ENCODE measurements around the gene ARHGAP15.

ARHGAP15 gene

DNA sequence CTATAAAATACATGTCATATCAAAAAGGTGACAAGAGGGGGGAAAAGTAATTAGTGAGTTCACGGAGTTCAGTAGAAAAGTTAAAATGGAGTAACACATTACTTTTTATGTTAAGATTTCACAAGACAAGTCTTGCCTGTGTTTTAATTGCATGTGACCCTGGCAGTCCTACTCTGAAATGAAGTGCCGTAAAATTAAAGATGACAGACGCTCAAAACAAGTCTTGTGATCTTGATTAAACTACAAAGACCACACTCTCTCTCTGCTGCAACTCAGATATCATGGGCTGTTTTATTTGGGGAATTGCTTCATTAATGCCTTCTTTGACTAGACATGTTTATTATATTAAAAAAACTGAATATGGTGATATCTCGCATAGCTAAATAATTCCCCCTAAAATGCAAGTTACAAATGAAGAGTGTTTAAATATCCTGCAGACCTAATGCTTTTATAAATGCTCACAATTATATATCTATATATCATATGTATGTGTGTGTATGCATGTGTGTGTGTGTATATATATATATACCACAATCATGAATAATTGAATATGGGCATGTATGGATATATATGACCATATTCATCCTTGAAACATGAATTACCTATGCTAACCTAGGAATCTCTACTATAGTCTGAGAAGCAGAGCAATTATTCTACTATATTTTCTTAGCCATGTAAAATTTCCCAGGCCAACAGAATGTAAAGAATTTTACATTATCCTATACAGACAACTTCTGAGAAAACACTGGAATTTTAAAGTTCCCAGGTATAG is 647.5 kb downstream of the ARHGAP15 start:
- DNase-seq (ENCODE audit: low spot score) = no peak

DNA sequence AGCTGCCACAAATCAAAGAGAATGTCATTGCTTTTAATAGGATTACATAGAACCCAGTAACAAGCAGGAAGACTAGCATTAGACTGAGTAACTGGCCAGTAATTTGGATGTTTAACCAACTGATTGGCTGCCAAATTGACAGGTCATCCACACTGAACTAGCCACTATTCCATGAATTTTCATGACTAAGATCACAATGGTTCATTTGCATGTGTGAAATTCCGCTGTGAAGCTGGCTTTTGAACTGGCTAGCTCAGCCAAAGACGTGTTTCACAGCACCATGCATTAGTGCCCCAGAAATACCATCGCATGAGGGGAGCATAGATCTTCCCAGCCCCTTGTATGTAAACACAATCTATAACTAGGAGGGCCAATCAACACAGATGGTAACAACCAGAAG is 649.8 kb downstream of the ARHGAP15 start:
- peak; percentile 81 for DNase-seq (ENCODE audit: low spot score)

- DNase-seq (ENCODE audit: low spot score) = no peak
Observed at GRCh38 chr2:143786026-143786765, 657.0 kb downstream of the ARHGAP15 start.

DNA sequence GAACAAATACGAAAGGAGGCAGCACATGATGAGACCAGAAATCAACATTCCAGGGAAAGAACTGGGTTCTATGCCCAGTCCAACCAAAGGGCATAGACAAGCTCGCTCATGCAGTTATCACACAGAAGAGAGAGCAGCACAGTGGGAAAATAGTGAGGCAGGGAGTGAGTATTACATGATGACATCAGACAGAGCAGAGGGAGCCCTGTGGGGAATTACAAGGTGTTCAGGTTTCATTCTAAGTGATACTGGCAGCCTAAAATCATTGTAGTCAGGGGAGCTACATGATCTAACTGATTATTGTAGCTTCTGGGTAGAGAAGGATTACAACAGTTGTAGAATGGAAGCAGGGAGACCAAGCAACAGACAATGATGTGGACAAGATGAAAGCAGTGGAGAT is 658.5 kb downstream of the ARHGAP15 start:
- DNase-seq (ENCODE audit: low spot score) = peak; percentile 39

DNA sequence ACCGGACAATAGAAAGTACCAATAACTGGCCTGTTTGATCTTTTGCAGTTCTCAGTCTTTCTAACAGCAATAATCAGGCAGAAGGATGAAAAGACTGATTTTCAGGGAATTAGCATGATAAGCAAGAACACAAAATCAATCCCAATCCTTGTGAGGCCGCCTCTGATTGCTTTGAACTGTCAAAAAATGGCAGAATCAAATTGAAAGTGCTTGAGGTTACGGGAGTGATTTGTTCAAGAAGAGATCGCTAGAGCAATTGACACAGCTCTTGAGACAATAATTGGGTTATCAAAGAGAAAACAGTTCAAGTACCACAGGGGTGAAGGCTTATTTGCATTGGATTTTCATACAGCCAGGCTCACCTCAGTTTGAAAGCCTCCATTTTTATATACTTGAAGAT is 663.4 kb downstream of the ARHGAP15 start:
- no peak for DNase-seq (ENCODE audit: low spot score)

GRCh38 chr2:143793381-143793780 is 664.2 kb downstream of the ARHGAP15 start:
- no peak for DNase-seq (ENCODE audit: low spot score)

- DNase-seq (ENCODE audit: low spot score) = no peak
Observed at GRCh38 chr2:143796051-143796450, 666.8 kb downstream of the ARHGAP15 start.

- DNase-seq (ENCODE audit: low spot score) = no peak
Observed at GRCh38 chr2:143801561-143801960, 672.3 kb downstream of the ARHGAP15 start.

DNA sequence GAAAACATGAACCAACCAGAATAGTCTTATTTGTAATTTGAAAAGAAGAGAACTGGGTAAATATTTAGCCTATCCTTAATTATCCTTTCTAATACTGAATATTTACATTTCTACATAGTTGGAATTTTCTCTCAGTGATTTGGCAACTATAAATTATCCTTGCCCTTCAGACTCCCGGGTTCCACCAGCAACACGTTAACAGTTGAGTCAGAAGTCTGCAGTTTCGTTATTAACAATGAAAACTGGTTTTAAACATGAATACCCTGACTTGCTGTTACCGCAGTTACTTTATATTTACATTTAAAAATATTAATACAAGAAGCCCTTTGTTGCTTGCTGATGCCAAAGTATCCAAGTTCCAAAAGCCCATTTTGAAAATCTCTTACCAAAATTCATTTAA is 673.0 kb downstream of the ARHGAP15 start:
- DNase-seq (ENCODE audit: low spot score) = peak; percentile 60

DNA sequence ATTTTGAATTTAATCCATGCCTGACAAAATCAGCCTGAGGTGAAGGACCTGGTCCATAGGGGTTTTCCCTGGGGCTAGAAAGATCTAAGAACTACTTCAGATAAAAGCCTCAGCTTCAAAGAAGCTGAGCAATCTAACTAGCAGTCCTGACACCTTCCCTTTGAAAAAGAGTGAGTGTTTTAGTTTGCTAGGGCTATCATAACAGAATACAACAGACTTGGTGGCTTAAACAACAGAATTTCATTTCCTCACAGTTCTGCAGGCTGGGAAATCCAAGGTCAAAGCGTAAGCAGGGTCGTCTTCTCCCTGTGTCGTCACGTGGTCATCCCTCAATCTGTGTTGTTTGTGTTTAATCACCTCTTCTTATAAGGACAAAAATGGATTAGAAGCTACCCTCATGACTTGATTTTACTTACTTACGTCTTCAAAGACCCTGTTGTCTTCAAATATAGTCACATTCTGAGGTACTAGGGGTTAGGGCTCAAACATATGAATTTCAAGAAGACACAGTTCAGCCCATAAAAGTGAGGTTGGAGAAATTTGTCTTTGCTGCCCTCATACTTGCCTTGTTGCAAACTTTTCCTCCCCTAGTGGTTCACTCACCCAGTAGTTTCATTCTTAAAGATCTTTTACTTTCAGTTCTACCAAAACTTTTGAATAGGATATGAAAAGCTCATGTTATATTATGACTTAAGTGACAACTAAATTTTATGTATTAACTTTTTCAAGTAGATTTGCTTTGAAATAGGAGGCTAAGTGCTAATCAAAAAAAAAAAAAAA is 673.8 kb downstream of the ARHGAP15 start:
- DNase-seq (ENCODE audit: low spot score) = no peak

GRCh38 chr2:143803936-143804335 is 674.7 kb downstream of the ARHGAP15 start:
- no peak for DNase-seq (ENCODE audit: low spot score)

- DNase-seq (ENCODE audit: low spot score) = no peak
Observed at GRCh38 chr2:143805666-143806065, 676.4 kb downstream of the ARHGAP15 start.

- peak; percentile 25 for DNase-seq (ENCODE audit: low spot score)
Observed at GRCh38 chr2:143807192-143807591, 678.0 kb downstream of the ARHGAP15 start.

DNA sequence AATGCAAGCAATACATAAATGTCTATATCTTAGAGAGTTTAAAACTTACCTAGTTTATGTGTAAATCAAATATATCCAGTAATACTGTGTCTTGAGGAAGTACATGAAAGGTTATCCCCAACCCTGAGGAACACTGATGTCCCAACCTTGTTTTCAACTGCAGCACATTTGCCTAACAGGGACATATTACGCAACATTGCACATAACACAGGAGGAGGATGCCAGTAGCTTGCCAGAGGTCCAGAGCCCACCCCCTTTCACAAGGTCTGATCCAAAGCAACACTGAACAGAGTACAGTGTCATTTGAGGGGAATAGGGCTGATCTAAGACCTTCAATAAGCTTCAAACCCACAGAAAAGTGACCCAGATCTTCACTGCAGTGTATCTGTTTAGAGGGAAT is 678.5 kb downstream of the ARHGAP15 start:
- DNase-seq (ENCODE audit: low spot score) = no peak

- no peak for DNase-seq (ENCODE audit: low spot score)
Observed at GRCh38 chr2:143808166-143808565, 678.9 kb downstream of the ARHGAP15 start.

DNA sequence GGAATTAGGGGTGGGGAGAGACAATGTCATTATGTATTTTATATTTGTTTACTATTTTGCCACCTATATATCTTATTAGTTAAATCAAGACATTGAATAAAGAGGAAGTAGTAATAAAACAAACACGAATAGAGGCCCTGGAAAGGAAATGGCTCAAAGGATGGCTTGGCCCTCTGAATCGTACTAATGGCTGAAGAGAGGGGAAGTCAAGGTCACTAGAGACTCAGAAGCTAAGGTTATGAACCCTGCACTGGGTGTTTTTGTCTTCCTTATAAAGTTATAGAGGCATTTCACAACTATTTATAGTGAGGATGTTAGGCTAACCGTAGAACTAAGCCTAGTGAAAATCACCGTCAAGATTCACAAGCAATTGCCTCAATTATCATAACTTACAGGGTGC is 685.9 kb downstream of the ARHGAP15 start:
- no peak for DNase-seq (ENCODE audit: low spot score)

DNA sequence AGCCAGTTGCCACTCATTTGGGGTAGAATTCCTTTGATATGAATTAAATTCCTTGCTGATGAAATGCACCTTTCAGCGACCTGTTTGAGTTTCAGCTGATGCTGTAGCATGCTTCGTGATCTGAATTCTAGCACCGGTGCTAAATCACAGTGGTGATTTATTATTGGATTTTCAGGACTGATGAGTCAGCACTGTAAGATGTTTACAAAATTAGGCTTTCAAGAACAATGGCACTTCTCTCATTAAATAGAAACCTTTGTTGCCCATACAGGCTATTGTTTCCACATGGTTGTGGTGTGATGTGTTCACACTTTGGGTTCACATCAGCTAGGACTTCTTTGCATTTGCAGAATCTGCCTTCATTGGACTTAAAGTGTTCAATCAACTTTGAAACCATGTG is 687.7 kb downstream of the ARHGAP15 start:
- no peak for DNase-seq (ENCODE audit: low spot score)

Measured in kidney tubule cell (primary cell).